Activated naive CD8-positive, alpha-beta T cell treated with anti-CD3 and anti-CD28 coated beads, Interleukin-2, amount 50 U/mL, for 24 hours (primary cell): ENCODE measurements around the gene TSPAN5.

Source experiments
- ATAC-seq: fragments of 150-1000 bp; cut with Tn5 transposase; one replicate; pipeline ENCODE4 v1.10.0; 2021
- DNase-seq: peaks from one replicate; pipeline ENCODE4 v3.0.0; 2021
- H3K27ac Mint-ChIP-seq: one replicate; pipeline ENCODE4 v1.8.0; 2021; ENCODE audit warnings: mild to moderate bottlenecking, mixed read lengths
- H3K27me3 Mint-ChIP-seq: one replicate; pipeline ENCODE4 v1.8.0; 2021; ENCODE audit warnings: mixed read lengths
- H3K36me3 Mint-ChIP-seq: one replicate; pipeline ENCODE4 v1.8.0; 2021; ENCODE audit warnings: low read depth, mixed read lengths
- H3K4me1 Mint-ChIP-seq: one replicate; pipeline ENCODE4 v1.8.0; 2021; ENCODE audit warnings: mixed read lengths
- H3K4me3 Mint-ChIP-seq: one replicate; pipeline ENCODE4 v1.8.0; 2021; ENCODE audit warnings: mild to moderate bottlenecking, moderate library complexity, mixed read lengths
- H3K9me3 Mint-ChIP-seq: one replicate; pipeline ENCODE4 v1.8.0; 2021; ENCODE audit warnings: mixed read lengths

The TSPAN5 gene

GRCh38 chr4:98643755-98644154, 14.7 kb downstream of the TSPAN5 start:
- DNase-seq (no peak), ATAC-seq (no peak)
- Mint-ChIP-seq H3K9me3 (no peaks in the 10 kb centered on the region), H3K4me3 (no peak overlapping the region), H3K27ac (peak overlapping the region; percentile 22), H3K4me1 (peaks cover 59% of the 10 kb centered on the region), H3K27me3 (no peaks in the 10 kb centered on the region), H3K36me3 (no peaks in the 10 kb centered on the region)

- Mint-ChIP-seq H3K27ac (no peak overlapping the region), H3K36me3 (no peaks in the 10 kb centered on the region), H3K4me3 (no peak overlapping the region), H3K27me3 (no peaks in the 10 kb centered on the region), H3K4me1 (peaks cover 59% of the 10 kb centered on the region), H3K9me3 (no peaks in the 10 kb centered on the region)
- DNase-seq, result no peak
- peak; percentile 72 for ATAC-seq
Measured at GRCh38 chr4:98642991-98643426, 15.4 kb downstream of the TSPAN5 start.

- ATAC-seq (no peak), DNase-seq (no peak)
- Mint-ChIP-seq H3K27me3 (no peaks in the 10 kb centered on the region), H3K4me3 (no peak overlapping the region), H3K27ac (no peak overlapping the region), H3K4me1 (peaks cover 59% of the 10 kb centered on the region), H3K36me3 (no peaks in the 10 kb centered on the region), H3K9me3 (no peaks in the 10 kb centered on the region)
Measured at GRCh38 chr4:98641906-98642668, 16.3 kb downstream of the TSPAN5 start.

GRCh38 chr4:98641376-98641775, 17.0 kb downstream of the TSPAN5 start:
- Mint-ChIP-seq H3K4me1 (peaks cover 55% of the 10 kb centered on the region), H3K27me3 (no peaks in the 10 kb centered on the region), H3K9me3 (no peaks in the 10 kb centered on the region), H3K4me3 (no peak overlapping the region), H3K36me3 (no peaks in the 10 kb centered on the region), H3K27ac (no peak overlapping the region)
- no peak for ATAC-seq
- DNase-seq, result no peak

GRCh38 chr4:98639523-98639922, 18.9 kb downstream of the TSPAN5 start:
- Mint-ChIP-seq H3K36me3 (no peaks in the 10 kb centered on the region), H3K27me3 (no peaks in the 10 kb centered on the region), H3K4me1 (peaks cover 42% of the 10 kb centered on the region), H3K9me3 (no peaks in the 10 kb centered on the region), H3K27ac (peak overlapping the region; percentile 71), H3K4me3 (peak overlapping the region; percentile 64)
- peak; percentile 55 for ATAC-seq
- no peak for DNase-seq

GRCh38 chr4:98639108-98639507, 19.3 kb downstream of the TSPAN5 start:
- Mint-ChIP-seq H3K36me3 (no peaks in the 10 kb centered on the region), H3K27me3 (no peaks in the 10 kb centered on the region), H3K4me3 (peak overlapping the region; percentile 64), H3K9me3 (no peaks in the 10 kb centered on the region), H3K27ac (peak overlapping the region; percentile 71), H3K4me1 (peaks cover 40% of the 10 kb centered on the region)
- ATAC-seq, result no peak
- no peak for DNase-seq

- no peak for ATAC-seq
- H3K27ac Mint-ChIP-seq, result no peak overlapping the region
- DNase-seq, result no peak
- peaks cover 36% of the 10 kb centered on the region for H3K4me1 Mint-ChIP-seq
- H3K36me3 Mint-ChIP-seq, result no peaks in the 10 kb centered on the region
- H3K9me3 Mint-ChIP-seq, result no peaks in the 10 kb centered on the region
- H3K4me3 Mint-ChIP-seq, result no peak overlapping the region
- H3K27me3 Mint-ChIP-seq, result no peaks in the 10 kb centered on the region
Measured at GRCh38 chr4:98638661-98639060, 19.8 kb downstream of the TSPAN5 start.

- Mint-ChIP-seq H3K4me1 (peaks cover 15% of the 10 kb centered on the region), H3K27ac (no peak overlapping the region), H3K27me3 (no peaks in the 10 kb centered on the region), H3K4me3 (no peak overlapping the region), H3K36me3 (no peaks in the 10 kb centered on the region), H3K9me3 (no peaks in the 10 kb centered on the region)
- no peak for DNase-seq
- no peak for ATAC-seq
Measured at GRCh38 chr4:98634061-98634460, 24.4 kb downstream of the TSPAN5 start.

GRCh38 chr4:98633159-98633558, 25.3 kb downstream of the TSPAN5 start:
- Mint-ChIP-seq H3K27me3 (no peaks in the 10 kb centered on the region), H3K36me3 (no peaks in the 10 kb centered on the region), H3K27ac (no peak overlapping the region), H3K4me3 (no peak overlapping the region), H3K9me3 (no peaks in the 10 kb centered on the region), H3K4me1 (peaks cover 13% of the 10 kb centered on the region)
- no peak for DNase-seq
- no peak for ATAC-seq

- peak; percentile 33 for ATAC-seq
Measured at GRCh38 chr4:98632258-98632657, 26.2 kb downstream of the TSPAN5 start.

GRCh38 chr4:98631506-98631905, 26.9 kb downstream of the TSPAN5 start:
- DNase-seq (no peak), ATAC-seq (no peak)
- H3K27me3 Mint-ChIP-seq, result no peaks in the 10 kb centered on the region
- H3K27ac Mint-ChIP-seq, result no peak overlapping the region
- no peaks in the 10 kb centered on the region for H3K36me3 Mint-ChIP-seq
- peaks cover 27% of the 10 kb centered on the region for H3K4me1 Mint-ChIP-seq
- no peak overlapping the region for H3K4me3 Mint-ChIP-seq
- H3K9me3 Mint-ChIP-seq, result no peaks in the 10 kb centered on the region

More at GRCh38 chr4:98632258-98632657, 26.2 kb downstream of the TSPAN5 start:
- Mint-ChIP-seq H3K27me3 (no peaks in the 10 kb centered on the region), H3K9me3 (no peaks in the 10 kb centered on the region), H3K4me1 (peaks cover 20% of the 10 kb centered on the region), H3K4me3 (no peak overlapping the region), H3K36me3 (no peaks in the 10 kb centered on the region), H3K27ac (no peak overlapping the region)
- no peak for DNase-seq

GRCh38 chr4:98630737-98631454, 27.5 kb downstream of the TSPAN5 start:
- no peak for DNase-seq
- peaks cover 33% of the 10 kb centered on the region for H3K4me1 Mint-ChIP-seq
- no peak overlapping the region for H3K4me3 Mint-ChIP-seq
- no peak overlapping the region for H3K27ac Mint-ChIP-seq
- ATAC-seq, result no peak
- H3K9me3 Mint-ChIP-seq, result no peaks in the 10 kb centered on the region
- H3K27me3 Mint-ChIP-seq, result no peaks in the 10 kb centered on the region
- no peaks in the 10 kb centered on the region for H3K36me3 Mint-ChIP-seq

- Mint-ChIP-seq H3K4me1 (peaks cover 56% of the 10 kb centered on the region), H3K4me3 (no peak overlapping the region), H3K27me3 (no peaks in the 10 kb centered on the region), H3K27ac (no peak overlapping the region), H3K9me3 (no peaks in the 10 kb centered on the region), H3K36me3 (peaks cover 2% of the 10 kb centered on the region)
- no peak for DNase-seq
- no peak for ATAC-seq
Measured at GRCh38 chr4:98627531-98628257, 30.7 kb downstream of the TSPAN5 start.

GRCh38 chr4:98626350-98626749, 32.1 kb downstream of the TSPAN5 start:
- DNase-seq, result no peak
- peak overlapping the region; percentile 24 for H3K4me3 Mint-ChIP-seq
- peak; percentile 83 for ATAC-seq
- peaks cover 2% of the 10 kb centered on the region for H3K36me3 Mint-ChIP-seq
- H3K4me1 Mint-ChIP-seq, result peaks cover 52% of the 10 kb centered on the region
- peak overlapping the region; percentile 52 for H3K27ac Mint-ChIP-seq
- no peaks in the 10 kb centered on the region for H3K27me3 Mint-ChIP-seq
- H3K9me3 Mint-ChIP-seq, result no peaks in the 10 kb centered on the region

- no peaks in the 10 kb centered on the region for H3K9me3 Mint-ChIP-seq
- H3K27me3 Mint-ChIP-seq, result no peaks in the 10 kb centered on the region
- H3K4me1 Mint-ChIP-seq, result peaks cover 53% of the 10 kb centered on the region
- DNase-seq (no peak), ATAC-seq (no peak)
- peaks cover 2% of the 10 kb centered on the region for H3K36me3 Mint-ChIP-seq
- H3K27ac Mint-ChIP-seq, result peak overlapping the region; percentile 52
- H3K4me3 Mint-ChIP-seq, result peak overlapping the region; percentile 24
Measured at GRCh38 chr4:98625920-98626319, 32.5 kb downstream of the TSPAN5 start.
